GM12892 (cell line): ENCODE measurements around the gene ANKUB1.

Source experiments
- POLR2A ChIP-seq: IDR thresholded peaks from 2 replicates; pipeline ENCODE4 v1.6.1; 2011; ENCODE audit warnings: low read depth, low read length, control low read depth
- POLR2AphosphoS5 ChIP-seq: IDR thresholded peaks from 2 replicates; pipeline ENCODE4 v1.6.1; 2011; ENCODE audit warnings: low read depth, low read length, control low read depth
- TAF1 ChIP-seq: IDR thresholded peaks from 2 replicates; pipeline ENCODE4 v1.6.1; 2011; ENCODE audit warnings: low read depth, mild to moderate bottlenecking, control low read depth, low read length, borderline replicate concordance

DNA sequence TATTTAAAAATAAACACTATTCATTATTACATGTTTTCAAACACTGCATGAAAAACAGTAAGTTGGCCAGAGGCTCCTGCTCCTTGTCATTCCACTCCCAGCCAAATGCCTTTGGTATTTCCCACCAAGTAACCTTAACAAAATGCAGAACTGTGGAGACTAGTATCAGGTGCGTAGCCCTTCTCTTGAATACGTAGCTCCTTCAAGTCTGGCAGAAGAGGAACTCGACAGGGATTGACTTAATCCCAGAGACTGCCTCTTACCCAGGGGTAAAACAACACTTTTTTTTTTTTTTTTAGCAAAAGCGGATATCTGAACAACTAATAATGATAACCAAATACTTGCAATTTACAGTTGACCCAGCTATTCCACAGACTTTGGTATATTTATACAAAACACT, 40.8 kb downstream of the ANKUB1 start:
- TF ChIP-seq POLR2A (no peak), POLR2AphosphoS5 (no peak), TAF1 (no peak)
